ENCODE data around the gene TPSG1.
"Not testable (repeated sequence)": the region's sequence is repeated elsewhere in the genome, so short reads cannot be mapped to it uniquely, and the experiment has no call there.

The TPSG1 gene

DNA sequence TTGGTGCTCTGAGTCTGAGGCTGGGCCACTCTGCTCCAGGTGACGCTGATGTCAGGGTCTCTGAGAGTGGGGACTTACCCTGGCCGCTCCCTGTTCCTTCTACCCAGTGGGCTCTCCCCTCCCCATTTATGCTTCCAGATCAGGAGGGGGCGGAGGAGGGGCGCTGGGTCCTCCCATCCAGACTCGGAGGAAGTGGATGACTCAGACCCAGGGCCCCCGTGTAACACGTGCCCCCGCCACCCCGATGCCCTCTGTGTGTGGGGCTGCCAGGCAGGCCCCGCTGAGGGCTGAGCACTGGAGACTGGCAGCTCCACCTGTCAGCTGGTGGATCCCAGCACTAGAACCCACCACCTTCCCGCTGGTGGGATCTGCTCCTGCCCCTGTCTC, 5.0 kb upstream of the TPSG1 start, which contains the start of gene TPSB2:
Gene TPSB2 (minus strand): TSS at position 101 of the 387 bp plus-strand sequence. CDS start 233 bp downstream, outside the sequence.
- not testable (repeated sequence) for DNase-seq

DNA sequence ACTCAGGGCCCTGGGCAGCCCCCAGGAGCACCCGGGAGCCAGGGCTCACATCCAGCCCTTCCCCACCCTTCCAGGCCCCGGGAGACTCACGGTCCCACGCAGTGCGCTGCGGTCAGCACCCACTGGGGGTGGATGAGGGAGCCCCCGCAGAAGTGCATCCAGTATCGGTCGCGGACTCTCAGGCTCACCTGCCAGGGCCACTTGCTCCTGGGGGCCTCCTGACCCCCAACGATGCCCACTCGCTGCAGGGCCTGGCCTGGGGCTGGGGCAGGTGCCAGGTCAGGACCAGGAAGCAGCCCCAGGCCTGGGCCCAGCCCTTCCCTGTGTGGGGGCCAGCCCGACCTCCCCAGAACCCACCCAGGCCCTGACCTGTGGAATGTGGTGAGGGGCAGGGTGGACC, 4.4 kb upstream of the TPSG1 start:
- not testable (repeated sequence) for DNase-seq

DNA sequence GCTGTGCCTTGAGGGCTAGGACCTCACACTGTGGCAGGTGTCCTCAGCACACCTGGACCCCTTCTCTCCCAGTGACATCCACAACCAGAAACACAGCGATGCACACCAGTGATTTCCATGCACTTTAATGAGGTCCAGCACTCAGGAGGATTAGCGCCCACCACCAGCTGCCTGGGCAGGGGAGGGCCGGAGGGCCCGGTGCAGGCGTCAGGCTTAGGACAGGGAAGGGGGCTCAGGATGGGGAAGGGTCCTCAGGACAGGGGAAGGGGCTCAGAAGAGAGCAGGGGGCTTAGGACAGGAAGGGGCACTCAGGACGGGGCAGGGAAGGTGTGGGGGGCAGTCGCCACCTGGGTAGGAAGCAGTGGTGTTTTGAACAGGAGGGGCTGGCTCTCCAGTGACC, 3.2 kb upstream of the TPSG1 start:
- DNase-seq: not testable (repeated sequence)

DNA sequence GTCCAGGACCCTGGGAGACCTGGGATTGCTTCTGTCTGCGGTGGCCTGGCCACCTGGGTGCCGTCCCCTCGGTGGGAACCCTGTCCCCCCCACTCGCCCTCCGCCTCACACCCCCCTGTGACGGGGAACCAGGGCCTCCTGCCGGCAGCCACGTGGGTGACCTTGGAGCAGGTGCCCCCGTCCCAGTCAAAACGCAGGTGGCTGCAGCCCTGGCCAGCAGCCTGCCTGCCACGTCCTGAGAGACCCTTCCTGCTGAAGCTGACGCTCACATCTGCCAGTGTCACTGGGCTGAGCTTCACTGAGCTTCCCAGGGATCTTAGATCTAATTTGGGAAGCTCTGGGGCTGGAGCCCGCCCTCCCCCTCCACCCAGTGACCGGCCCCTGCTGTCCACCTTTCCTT, 1.6 kb upstream of the TPSG1 start:
- not testable (repeated sequence) for DNase-seq

DNA sequence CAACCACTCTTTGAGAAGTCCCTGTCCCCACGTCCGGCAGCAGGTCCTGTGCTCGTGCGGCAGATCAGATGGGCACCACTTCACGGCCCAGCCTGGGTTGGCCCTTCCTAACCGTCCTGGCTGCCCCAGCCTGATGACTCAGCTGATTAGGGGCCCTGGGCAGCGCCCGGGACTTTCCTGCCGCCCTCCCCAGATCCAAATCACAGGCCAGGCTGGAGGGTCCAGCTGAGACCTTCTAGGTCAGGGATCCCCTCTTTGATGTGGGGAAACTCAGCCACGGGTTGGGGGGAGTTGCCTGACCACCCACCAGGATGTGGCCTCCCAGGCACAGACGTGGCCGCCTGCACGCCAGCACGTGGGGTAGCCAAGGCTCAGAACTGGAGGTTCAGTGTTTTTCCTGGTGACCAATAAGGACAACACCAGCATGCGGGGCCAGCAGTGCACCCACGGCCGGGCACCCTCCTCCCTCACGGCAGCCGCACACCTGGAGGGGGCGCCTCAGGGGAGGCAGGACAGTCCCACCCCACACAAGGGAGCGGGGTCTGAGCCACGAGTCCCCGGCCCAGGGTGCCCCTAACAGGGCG, 752 bp upstream of the TPSG1 start:
- DNase-seq: not testable (repeated sequence)

DNA sequence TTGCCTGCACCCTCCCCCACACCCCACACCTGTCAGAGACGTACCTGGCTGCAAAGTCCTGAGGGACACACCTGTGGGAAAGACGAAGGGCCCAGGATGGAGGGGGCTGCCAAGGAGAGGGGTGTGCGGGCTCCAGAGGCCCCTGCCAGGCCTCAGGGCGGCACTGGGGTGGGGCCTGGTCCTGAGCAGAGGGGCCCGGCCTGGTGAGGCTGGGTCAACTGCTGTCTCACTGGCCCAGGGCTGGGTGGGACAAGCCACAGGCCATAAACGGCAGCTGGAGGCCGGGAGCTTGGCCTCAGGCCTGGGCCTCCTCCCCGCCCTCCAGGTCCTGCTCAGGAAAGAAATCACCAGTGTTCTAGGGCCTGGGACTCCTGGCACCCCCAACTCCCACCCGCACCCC, 510 bp downstream of the TPSG1 start:
- no peak for DNase-seq

DNA sequence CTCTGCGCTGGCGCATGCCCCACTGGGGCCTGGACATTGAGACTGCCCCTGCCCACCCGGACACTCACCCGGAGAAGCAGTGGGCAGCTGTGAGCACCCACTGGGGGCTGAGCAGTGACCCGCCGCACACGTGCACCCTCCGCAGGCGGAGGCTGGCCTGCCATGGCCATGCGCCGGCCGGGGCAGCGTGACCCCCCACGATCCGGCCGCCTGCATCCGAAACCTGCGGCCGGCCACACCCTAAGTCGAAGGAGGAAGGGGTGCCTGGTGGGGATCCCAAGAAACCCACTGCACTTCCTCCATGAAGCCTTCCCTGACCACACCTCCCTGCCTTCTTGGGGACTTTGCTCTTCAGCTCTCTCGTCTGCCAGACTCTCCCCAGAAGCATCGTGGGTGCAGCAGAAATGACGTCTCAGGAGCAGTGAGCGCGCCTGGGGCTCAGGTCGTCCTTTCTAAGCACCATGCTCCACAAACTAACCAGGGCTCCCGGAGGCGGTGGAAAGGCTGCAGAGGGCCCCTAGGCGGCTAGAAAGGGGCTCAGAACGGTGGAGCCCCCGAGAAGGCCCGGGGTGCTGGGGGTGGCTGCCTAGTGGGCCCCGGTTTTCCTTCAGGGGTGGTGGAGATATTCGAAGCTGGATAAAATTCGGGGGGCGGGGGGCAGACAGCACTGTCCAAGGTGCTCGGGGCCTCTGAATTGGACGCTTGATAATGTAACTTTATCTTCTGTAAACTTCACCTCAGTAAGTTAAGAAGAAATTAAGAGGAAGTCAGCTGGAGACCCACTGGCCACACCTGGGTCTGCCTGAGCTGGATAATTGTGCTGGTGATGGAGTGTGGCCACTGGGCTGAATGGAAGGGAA, 1.5 kb downstream of the TPSG1 start:
- no peak for DNase-seq

DNA sequence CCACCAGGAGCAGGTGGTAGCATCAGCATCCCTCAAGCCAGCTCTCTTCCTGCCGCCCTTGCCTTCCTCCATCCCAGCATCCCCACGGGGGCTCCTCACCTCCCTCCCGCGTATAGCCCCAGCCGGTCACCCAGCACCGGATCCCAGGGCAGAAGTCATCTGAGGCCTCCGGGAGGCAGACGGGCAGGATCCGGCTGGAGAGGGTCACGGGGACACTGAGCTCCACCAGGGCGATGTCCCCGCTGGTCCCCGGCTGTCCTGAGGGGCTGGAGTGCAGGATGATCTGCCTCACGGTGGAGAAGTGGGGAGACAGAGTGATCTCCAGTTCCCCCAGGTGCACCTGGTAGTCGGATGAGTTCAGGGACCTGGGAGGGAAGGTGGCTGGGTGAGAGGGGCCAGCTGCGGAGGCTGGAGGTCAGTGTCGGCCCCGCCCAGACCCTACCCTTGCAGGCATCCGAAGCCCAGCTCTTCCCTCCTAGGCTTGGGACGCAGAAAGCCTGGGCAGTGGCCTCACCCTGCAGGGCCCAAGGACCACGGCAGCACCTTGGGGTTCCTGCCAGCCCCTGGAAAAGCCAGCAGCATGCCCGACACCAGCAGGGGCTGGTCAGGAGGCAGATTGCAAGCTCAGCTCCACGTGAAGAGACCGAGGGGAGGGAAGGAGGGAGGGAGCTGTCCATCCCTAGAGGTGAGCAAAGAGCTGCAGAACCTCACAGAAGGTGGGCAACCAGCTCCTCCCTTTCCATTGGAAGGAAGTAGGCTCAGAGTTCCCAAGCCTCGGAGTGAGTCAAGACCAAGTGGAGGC, 2.3 kb downstream of the TPSG1 start:
- no peak for DNase-seq

DNA sequence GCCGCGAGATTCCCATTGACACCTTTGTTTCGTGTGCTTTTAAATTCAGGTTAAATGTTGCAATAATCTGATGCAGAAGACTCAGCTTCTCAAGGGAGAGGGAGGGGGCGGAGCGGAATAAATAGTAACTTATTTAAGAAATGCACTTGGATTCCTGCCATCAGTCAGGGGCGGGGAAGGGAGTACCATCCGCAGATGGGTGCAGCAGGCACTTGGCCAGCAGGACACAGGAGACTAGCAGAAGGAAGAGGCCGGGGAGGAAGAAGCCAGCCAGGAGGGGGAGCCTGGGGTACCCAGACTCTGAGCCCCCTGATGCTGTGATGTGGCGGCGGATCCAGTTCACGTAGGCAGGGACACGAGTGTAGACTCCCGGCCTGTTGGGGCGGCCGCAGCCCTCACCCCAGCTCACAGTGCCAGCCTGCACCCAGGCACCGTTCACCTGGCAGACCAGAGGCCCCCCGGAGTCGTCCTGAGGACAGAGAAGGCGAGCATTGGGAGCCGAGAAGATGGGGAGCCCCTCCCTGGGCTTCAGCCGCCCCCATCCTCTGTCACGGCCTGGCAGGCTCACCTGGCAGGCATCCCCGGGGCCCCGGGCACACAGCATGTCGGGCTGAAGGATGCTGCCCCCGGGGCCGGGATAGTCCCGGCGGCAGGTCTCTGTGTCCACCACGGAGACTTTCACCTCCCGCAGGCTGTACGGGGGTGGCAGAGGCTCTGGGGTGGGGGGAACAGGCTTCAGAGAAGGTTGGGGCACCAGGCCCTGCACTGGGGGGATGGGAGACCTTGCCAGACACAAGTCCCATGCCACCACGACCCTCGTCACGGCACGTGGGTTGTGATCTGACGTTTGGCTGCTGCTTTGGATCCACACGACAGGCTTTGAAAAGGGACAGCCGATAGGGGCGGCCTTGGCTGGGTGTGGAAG, 3.2 kb downstream of the TPSG1 start:
- no peak for DNase-seq

DNA sequence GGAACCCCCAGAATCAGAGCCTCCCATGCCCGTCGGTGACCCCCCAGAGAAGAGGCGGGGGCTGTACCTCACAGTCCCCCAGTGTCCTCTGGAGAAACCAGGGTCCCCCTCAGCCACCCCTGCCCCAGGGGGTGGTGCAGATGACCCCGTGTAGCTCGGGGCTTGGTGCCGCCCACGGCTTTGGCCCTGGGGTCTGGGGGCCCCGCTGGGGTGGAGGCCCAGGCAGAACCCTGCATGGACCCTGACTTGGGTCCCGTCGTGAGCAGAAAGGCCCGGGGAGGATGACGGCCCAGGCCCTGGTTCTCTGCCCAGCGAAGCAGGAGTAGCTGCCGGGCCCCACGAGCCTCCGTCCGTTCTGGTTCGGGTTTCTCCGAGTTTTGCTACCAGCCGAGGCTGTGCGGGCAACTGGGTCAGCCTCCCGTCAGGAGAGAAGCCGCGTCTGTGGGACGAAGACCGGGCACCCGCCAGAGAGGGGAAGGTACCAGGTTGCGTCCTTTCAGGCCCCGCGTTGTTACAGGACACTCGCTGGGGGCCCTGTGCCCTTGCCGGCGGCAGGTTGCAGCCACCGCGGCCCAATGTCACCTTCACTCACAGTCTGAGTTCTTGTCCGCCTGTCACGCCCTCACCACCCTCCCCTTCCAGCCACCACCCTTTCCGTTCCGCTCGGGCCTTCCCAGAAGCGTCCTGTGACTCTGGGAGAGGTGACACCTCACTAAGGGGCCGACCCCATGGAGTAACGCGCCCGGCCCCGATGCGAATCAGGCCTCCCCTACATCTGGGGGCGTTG, 4.0 kb downstream of the TPSG1 start:
- no peak for DNase-seq

DNA sequence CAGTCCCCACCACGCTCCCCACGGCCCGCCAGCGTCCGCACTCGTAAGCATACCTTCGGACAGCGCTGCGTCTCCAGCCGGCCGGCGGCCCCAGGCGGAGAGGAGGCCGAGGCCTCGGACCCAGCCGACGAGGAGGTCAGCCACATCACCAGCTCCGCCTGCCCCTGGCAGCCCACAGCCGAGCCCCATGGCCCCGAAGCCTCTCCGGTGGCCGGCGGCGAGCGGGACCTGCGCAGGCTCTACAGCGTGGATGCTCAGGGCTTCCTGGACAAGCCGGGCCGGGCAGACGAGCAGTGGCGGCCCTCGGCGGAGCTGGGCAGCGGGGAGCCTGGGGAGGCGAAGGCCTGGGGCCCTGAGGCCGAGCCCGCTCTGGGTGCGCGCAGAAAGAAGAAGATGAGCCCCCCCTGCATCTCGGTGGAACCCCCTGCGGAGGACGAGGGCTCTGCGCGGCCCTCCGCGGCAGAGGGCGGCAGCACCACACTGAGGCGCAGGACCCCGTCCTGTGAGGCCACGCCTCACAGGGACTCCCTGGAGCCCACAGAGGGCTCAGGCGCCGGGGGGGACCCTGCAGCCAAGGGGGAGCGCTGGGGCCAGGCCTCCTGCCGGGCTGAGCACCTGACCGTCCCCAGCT, 4.9 kb downstream of the TPSG1 start:
- no peak for DNase-seq

DNA sequence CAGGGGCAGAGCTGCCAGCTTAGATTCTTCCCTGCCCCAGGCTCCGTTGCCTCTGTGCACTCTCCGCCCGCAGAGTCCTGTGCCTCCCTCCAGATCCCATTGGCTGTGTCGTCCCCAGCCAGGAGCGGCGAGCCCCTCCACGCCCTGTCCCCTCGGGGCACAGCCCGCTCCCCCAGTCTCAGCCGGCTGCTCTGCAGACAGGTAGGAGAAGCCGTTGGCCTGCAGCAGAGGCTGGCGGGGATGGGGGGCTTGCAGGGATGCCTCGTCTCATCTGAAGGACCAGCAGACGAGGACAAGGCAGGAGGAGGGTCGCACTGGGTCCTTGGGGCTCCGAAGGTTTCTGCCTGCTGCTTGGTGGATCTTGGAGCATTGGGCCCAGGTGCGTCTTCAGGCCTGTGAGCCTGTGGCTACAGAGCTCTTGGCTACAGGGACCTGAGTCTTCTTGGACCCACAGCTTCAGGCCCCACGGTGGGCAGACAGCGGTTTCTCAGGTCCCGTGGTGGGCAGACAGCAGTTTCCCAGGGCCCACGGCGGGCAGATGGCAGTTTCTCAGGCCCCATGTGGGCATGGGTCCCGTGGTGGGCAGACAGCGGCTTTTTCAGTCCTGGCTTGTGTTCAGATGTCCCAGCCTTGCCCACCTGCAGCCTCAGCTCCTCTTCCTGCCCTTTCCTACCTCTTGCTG, 6.0 kb downstream of the TPSG1 start:
- DNase-seq: no peak

DNA sequence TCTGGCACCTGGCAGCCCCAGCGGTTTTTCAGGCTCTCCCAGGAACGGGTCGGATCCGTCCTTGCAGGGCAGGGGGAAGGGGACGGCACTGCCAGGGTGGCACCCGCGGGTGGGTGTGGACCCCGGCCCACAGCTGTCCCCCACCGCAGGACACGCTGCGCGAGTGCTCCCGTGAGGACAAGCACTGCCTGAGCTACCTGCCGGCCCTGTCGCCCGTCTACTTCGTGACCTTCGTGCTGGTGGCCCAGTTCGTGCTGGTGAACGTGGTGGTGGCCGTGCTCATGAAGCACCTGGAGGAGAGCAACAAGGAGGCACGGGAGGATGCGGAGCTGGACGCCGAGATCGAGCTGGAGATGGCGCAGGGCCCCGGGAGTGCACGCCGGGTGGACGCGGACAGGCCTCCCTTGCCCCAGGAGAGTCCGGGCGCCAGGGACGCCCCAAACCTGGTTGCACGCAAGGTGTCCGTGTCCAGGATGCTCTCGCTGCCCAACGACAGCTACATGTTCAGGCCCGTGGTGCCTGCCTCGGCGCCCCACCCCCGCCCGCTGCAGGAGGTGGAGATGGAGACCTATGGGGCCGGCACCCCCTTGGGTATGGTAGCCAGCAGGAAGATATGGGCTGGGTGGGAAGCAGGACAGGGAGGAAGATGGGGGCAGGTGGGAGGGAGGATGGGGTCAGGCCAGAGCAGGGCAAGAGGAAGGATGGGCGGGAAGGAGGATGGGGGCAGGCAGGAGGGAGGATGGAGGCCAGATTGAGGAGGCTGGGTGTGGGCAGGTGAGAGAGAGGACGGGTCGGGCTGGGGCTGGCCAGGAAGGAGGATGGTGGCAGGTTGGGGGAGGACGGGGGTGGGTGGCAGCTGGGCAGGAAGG, 6.8 kb downstream of the TPSG1 start:
- DNase-seq: no peak

DNA sequence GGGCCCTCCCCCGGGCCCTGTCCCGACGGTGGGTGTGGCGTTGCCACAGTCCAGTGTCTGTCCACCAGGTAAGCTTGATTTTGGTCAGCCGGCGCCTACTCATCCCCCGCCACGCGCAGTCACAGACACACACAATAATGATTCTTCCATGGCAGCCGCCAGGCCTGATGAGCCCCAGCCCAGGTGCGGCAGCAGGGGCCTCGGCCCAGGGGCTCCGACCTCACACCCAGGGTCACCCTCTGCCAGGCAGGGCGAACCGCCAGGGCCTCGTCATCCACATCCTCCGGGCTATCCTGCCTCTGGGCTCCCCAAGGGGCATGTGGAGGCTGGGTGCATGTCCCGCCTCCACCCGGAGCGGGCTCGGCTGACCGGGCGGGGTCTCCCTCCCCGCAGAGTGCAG, 7.5 kb downstream of the TPSG1 start:
- no peak for DNase-seq

DNA sequence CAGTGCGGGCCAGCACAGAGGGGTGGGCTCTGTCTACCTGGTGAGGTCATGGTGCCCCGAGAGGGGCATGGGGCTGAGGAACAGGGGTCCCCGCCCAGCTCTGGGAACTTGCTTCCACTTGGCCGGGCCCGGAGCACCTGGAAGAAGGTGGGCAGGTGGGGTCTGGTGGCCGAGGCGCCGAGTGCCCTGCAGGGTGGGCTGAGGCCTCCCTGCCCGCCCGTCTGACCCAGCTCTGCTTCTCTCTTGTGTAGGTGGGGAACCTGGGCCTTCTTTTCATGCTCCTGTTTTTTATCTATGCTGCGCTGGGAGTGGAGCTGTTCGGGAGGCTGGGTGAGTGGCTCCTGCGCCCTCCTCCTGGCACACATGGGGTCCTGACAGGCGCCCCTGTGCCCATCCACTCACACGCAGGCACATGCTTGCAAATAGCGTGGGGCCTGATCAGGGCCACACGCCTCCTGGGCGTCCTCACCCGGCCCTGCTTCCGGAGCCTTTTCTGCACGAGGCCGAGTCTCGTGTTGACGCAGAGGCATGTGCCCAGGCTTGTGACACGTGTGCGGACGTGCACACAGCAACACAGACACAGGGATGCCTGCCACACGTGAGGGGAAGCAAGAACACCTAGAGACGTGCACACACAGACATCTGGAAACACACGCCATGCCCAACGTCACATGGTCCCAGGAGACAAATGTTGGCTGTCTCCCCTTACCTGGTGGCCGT, 8.2 kb downstream of the TPSG1 start:
- no peak for DNase-seq

DNA sequence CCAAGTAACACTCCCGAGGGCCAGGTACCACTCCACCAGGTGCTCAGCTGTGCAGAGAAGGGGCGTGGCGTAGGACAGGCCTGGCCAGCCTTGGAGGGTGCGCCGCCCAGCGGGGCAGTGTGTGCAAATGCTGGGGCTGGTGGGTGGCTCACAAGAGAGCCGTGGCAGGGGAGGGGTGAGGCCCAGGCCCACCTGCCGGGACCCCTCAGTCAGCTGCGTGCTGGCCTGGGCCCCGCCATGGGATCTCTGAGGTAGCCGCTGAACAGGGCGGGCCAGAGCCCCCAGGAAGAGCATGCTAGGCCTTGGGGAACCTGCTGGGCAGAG, 8.8 kb downstream of the TPSG1 start:
- no peak for DNase-seq

DNA sequence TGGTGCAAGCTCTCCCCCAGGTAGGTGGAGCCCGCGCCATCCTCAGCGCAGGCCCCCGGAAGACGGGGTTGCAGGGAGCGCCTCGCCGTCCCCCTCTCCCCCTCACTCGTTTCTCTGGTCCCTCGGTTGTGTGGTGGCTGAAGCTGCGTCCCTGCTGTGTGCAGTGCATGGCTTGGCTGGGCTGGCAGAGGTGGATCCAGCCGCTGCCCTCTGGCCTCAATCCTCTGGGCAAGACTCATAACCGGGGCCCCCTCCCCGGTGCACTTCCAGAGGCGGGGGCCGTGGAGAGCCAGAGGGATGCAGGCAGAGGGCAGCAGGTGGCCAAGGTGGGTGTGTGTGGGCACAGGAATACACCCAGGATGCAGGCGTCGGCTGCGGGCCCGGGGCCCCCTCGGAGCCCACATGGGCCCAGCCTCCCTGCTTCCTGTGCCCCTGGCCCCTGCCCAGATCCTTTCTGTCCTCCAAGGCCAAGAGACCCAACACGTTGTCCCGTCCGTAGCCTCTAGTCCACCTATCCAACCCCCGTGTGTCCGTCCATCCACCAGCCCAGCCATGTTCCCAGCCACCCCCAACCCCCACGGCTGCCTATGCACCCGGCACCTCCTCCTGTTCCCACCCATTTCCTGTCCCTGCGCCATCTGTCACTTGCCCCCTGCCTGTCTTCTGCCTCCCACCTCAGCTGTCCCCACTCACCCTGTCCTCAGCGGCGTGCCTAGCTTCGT, 9.3 kb downstream of the TPSG1 start:
- no peak for DNase-seq

DNA sequence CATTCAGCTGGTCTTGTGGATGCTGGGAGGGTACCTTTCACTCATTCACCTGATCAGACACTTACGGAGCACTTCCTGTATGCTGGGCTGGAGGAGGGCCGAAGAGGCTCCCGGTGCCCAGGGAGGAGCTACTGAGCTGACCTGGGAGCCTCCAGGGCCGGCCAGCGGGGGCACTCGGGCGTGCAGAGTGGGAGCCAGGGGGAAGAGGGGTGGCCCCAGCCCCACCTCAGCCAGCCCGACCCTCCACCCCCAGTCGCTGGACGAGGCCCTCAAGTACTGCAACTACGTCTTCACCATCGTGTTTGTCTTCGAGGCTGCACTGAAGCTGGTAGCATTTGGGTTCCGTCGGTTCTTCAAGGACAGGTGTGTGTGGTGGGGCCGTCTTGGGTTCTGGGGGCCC, 10.3 kb downstream of the TPSG1 start:
- no peak for DNase-seq

Measured in NCI-H1694 treated with DMSO at 0.1 percent for 48 hours (cell line).